GM19023 (cell line): Measurements from ENCODE around the gene MCTP2.

ENCODE experiments used
- ATAC-seq: cut with Tn5 transposase; IDR thresholded peaks from one replicate; pipeline ENCODE4 v1.9.1; 2021; ENCODE audit warnings: mild to moderate bottlenecking, moderate library complexity; ENCODE audit not compliant: unreplicated experiment

Gene MCTP2, protein sequence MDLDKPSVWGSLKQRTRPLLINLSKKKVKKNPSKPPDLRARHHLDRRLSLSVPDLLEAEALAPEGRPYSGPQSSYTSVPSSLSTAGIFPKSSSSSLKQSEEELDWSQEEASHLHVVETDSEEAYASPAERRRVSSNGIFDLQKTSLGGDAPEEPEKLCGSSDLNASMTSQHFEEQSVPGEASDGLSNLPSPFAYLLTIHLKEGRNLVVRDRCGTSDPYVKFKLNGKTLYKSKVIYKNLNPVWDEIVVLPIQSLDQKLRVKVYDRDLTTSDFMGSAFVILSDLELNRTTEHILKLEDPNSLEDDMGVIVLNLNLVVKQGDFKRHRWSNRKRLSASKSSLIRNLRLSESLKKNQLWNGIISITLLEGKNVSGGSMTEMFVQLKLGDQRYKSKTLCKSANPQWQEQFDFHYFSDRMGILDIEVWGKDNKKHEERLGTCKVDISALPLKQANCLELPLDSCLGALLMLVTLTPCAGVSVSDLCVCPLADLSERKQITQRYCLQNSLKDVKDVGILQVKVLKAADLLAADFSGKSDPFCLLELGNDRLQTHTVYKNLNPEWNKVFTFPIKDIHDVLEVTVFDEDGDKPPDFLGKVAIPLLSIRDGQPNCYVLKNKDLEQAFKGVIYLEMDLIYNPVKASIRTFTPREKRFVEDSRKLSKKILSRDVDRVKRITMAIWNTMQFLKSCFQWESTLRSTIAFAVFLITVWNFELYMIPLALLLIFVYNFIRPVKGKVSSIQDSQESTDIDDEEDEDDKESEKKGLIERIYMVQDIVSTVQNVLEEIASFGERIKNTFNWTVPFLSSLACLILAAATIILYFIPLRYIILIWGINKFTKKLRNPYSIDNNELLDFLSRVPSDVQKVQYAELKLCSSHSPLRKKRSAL

DNA sequence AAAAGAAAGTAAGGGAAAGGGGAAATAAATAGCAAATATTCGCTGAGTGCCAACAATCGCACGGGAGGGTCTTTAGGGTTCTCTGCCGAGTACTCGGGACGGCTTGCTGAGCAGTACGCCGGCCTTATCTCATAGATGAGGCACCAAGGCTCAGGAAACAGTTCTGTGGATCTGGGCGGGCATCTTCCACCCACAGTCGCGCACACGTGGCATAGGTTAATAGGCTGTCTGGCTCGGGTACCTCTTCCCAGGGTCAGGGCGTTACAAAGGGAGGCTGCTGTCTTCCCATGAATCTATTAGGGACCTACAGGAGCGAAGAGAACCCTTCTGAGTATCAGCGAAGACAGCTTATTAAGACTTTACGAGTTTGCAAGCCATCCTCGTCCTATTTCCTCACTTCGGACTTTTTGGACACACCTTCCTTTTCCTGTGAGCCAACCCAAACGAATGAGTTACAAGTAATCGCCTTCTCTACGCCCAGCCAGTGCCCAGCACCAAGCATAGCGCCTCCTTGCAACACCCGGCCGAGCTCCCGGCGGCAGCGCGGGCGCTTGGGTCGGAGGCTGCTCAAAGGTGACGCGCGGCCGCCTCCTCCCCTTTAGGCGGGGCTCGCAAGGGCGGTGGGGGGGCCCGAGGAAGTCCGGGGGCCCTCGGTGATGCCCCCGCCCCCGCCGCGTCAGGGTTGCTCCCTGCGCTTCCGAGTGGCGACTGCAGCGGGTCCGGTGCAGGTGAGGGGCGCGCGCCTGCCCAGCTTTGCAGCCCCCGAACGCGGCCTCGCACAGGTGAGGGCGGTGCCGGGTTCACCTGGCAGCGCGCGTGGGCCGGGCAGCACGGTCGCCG, at the start of gene MCTP2:
MCTP2 (plus strand) TSS at position 679 of the 840 bp plus-strand sequence. CDS start 66,705 bp downstream, outside the sequence.
- peak; percentile 70 for ATAC-seq

DNA sequence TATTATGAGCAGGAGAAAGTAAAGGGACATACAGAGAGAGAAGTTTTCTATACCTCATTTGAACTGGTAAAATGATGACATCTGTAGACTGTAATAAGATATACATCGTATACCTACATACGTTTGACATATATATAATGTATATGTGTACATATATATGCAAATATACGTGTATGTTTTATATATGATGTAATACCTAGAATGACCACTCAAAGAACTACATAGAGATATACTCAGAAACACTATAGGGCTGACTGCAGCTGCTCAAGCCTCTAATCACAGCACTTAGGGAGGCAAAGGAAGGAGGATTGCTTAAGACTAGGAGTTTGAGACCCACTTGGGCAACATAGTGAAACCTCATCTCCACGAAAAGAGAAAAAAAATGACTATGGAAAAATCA, 48.5 kb upstream of the MCTP2 start:
- ATAC-seq: no peak

DNA sequence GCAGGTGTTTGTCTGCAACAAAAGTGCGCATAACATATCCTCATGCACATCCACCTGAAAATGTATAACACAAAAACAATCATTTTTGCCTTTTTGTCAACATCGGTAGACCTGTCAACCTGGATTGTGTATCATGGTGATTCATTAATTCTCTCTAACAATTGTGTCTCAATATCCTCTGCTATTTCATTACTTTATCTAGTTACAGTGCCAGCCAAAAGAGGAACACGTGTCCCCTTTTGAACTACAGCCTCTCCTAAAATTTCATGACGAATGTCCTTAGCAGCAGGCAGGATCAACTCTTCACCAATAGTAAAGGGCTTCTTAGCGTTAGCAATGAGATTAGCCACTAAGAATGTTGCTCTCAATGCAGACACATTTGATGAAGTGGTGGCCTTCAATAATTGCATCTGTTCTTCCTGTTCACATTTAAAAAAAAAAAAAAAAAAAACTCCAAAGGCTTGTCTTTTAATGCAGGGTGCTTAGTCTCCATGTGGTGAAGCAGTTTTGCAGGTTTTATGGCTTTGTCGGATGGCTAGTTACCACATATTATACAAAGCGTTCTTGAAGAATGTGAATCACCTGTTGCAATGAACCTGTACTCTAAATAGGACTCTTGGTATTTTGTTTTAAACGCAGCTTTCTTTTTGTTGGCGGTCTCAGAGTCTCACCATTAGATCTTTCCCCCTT, 45.7 kb upstream of the MCTP2 start:
- no peak for ATAC-seq

DNA sequence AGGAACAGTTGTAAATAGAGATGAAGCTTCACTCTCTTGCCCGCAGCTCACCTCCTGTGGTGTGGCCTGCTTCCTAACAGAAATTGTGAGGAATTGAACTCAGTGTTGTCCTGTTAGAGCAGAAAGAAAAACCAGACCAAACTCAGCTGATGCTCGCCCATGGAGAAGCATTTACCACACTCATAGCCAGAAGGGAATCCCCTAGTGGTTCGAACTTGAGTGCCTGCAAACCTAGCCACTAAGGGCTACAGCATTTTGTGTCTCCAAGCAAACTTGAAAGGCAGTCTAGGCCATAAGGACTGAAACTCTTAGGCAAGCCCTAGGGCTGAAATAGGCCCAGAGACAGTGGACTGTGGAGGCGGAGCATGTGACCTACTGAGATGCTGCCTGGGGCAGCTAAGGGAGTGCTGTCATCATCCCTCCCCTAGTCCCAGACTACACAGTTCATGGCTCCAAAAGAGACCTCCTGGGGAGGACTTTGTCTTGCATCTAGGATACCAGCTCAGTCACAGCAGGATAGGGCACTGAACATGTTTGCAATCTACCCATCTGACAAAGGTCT, 44.5 kb upstream of the MCTP2 start:
- no peak for ATAC-seq

DNA sequence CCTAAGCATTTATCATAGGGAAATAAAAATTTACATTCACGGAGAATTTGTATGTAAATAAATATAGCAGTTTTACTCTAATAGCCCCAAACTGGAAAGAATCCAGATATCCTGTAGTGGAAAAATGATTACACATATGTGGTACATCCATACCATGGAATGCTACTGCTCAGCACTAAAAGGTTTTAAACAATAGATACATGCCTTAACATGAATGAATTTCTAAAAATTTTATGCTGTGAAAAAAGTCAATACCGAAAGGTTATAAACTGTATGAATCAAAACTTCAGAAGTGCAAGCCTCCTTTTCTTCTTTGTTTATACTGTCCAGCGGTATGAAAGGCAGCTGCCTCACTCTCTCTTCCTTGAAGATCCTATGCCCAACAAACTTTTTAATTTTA, 37.5 kb upstream of the MCTP2 start:
- no peak for ATAC-seq

DNA sequence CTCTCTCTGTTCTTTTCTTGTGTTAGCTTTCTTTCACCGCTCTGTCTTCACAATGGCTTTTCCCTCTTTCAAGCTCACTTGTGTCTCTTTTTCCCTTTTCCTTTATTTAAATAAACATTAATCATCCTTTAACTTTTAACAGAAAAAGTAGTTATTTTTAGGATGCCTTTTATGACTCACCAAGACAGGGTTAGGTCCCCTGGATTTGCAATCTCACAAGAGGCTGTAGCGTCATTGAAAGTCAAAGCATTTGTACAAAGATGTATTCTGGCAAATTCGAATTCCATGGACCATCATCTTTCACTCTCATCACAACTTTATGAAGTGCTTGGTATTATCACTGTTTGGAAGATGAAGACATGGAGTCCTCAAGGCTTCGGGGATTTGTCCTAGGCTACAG, 34.8 kb upstream of the MCTP2 start:
- no peak for ATAC-seq

- no peak for ATAC-seq
Measured at GRCh38 chr15:94198633-94199032, 32.7 kb upstream of the MCTP2 start.

- no peak for ATAC-seq
Measured at GRCh38 chr15:94199725-94200124, 31.6 kb upstream of the MCTP2 start.

GRCh38 chr15:94203306-94203705, 28.1 kb upstream of the MCTP2 start:
- no peak for ATAC-seq

DNA sequence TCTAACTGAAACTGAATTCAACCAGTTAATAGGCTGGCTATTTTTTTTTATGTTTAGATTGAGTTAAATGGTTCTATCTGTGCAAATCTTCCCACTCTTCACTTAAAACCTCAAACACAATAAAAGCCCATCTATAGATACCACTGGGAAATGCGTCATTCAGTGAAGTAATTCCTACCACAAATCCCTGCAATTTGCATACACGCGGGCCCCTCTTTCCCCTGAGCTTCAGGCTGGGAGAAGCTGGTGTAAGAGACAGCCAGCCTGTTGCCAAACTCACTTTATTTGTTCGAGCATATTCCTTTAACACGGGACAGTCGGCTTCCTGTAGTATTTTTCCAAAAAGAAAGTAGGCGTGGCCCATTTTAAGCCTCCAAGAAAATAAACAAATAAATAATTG, 26.0 kb upstream of the MCTP2 start:
- ATAC-seq: no peak

DNA sequence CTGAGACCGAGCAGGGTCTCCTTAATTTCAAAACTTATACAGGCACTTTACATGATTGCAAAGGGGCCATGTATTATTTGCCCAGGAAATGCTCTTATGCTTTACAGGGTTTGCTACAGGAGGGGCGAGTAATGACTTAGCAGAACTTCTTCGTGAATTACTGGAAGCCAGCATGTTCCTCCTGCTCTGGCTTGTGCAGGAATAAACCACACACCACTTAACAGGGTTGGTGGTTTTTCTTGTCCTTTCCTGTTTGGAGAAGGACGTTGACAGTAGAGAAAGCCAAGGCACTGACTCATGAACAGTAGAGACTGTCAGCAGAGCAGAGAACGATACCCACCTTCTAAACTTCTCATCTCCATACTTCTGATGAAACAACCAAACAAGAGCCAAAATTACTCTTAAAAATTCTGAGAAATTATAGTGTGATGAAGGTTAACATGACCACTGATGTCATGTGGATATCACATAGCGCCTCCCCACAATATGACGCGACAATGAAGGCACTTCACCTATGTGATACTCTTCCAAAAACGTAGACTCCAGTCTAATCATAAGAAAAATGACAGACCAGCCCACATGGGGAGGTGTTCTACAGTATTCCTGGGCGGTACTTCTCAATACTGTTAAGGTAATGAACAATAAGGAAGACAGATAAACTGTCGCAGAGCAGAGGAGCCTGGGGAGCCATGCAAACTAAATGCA, 24.7 kb upstream of the MCTP2 start:
- no peak for ATAC-seq

GRCh38 chr15:94212291-94212690, 19.1 kb upstream of the MCTP2 start:
- no peak for ATAC-seq

DNA sequence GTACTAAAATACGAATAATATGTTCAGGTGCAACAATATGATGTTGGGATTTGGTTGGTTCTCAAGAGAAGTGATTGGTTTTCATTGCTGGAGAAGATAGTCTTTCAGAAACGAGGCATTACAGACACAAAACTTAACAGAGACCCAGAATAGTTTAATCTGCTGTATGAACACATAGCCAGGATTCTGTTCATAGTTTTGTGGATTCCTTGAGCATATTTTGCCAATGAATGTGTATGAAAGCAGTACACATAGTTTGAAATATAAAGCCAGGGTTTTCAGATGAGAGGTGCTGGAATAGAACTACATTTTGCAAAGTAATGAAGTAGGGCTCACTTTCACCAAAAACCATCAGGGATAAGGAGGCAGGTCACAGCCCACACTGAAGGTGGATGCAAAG, 5.7 kb upstream of the MCTP2 start:
- no peak for ATAC-seq

DNA sequence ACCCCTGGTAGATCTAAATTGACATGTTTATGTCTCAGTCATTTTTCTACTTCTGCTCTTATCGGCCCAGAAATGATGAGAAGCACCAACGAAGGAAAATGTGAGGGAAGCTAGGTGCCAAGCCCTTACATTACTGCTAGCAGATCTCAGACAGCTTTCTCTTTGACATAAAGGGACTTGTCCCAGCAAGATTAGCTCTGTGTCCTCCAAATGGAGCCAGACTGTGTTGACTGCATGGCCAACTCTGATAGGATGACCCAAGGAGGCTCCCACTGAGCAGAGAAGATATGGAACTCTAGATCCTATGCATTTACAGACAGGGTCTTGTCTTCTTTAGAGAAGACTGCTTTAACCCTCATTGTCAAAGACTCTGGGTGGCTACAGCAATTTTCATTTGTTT, 2.8 kb upstream of the MCTP2 start:
- ATAC-seq: no peak

- ATAC-seq: peak; percentile 57
Measured at GRCh38 chr15:94229591-94230369, 1.6 kb upstream of the MCTP2 start.

- ATAC-seq: no peak
Measured at GRCh38 chr15:94230431-94230882, 904 bp upstream of the MCTP2 start.

DNA sequence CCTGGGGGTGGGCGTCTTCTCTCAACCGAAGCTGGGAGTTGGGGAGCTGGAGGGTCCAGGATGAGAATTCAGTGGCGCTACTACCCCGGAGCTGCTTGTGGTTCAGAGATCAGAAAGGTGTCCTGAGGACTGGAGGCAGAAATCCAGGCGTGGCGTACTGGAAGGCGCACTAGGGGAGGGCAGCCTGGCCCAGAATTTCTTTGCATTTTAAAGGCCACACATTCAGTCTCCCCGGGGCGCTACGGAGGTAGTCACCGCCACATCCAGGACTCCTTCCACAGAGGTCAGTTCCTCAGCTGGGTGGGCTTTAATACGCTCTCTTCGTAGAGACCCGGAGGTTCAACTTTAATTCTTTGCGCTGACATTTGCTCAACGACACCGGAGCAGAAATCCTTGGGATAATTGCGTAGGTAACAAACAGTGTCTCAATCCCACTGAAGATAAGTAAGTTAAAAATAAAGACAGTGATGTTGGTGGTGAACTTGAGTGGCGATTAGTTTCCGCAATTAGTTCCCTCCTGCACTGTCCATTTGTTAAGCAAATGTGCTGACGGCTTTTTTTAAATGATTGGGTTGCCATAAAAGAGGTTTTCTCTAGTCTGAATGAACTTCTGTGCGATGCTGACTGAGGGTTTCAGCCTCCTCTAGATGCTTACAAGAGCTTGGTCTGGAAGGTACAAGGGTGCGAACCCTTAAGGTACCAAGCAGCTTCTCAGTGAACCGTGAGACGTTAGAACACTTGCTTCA, 535 bp downstream of the MCTP2 start:
- ATAC-seq: peak; percentile 17

GRCh38 chr15:94233441-94233840, 2.1 kb downstream of the MCTP2 start:
- ATAC-seq: no peak
